ACC112 (cell line): ENCODE data around the gene DHRS7B.

Experiments
- H2AFZ ChIP-seq: fragments of 200-600 bp; sonication (generic); one replicate; pipeline ENCODE4 v1.6.0; 2017; ENCODE audit warnings: antibody characterized with exemption, low read length; ENCODE audit not compliant: unreplicated experiment
- H3K27ac ChIP-seq: fragments of 200-600 bp; sonication (generic); 2 replicates; pipeline ENCODE4 v1.5.1; 2014; ENCODE audit warnings: low read depth, mild to moderate bottlenecking, antibody characterized with exemption, low read length, moderate library complexity
- H3K27me3 ChIP-seq: fragments of 200-600 bp; sonication (generic); 2 replicates; pipeline ENCODE4 v1.6.1; 2014; ENCODE audit warnings: mild to moderate bottlenecking, antibody characterized with exemption, low read length, moderate library complexity, mixed read lengths; ENCODE audit not compliant: insufficient read depth
- H3K36me3 ChIP-seq: fragments of 200-600 bp; sonication (generic); 2 replicates; pipeline ENCODE4 v1.6.1; 2016; ENCODE audit warnings: mild to moderate bottlenecking, antibody characterized with exemption, low read length, moderate library complexity, mixed read lengths; ENCODE audit not compliant: insufficient read depth
- H3K4me1 ChIP-seq: fragments of 200-600 bp; sonication (generic); one replicate; pipeline ENCODE4 v1.6.1; 2016; ENCODE audit warnings: low read length, mixed read lengths; ENCODE audit not compliant: insufficient read depth, unreplicated experiment, control insufficient read depth
- H3K4me3 ChIP-seq: fragments of 200-600 bp; sonication (generic); 2 replicates; pipeline ENCODE4 v1.5.1; 2014; ENCODE audit warnings: mild to moderate bottlenecking, low read depth, low read length
- H3K79me2 ChIP-seq: fragments of 200-600 bp; sonication (generic); one replicate; pipeline ENCODE4 v1.6.0; 2016; ENCODE audit warnings: low read length; ENCODE audit not compliant: control insufficient read depth, unreplicated experiment, insufficient read depth

DHRS7B gene

GRCh38 chr17:21233581-21234347 is 107.0 kb downstream of the DHRS7B start:
- Histone ChIP-seq H3K36me3 (no peaks in the 10 kb centered on the region), H3K27ac (no peak overlapping the region), H3K4me1 (peaks cover 3% of the 10 kb centered on the region), H2AFZ (no peak overlapping the region), H3K27me3 (no peaks in the 10 kb centered on the region), H3K79me2 (no peaks in the 10 kb centered on the region), H3K4me3 (no peak overlapping the region)

DNA sequence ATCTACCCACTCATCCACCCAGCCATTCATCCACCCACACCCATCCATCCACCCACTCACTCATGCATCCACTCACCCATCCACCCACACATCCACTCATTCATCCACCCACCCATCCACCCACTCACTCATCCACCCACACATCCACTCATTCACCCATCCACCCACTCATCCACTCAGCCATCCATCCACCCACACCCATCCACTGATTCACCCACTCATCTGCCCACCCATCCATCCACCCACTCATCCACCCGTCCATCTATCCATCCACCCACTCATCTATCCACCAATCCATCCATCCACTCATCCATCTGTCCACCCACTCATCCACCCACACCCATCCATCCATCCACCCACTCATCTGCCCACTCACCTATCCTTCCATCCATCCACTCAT is 109.2 kb downstream of the DHRS7B start:
- Histone ChIP-seq H3K27me3 (no peaks in the 10 kb centered on the region), H3K4me3 (no peak overlapping the region), H3K4me1 (peaks cover 3% of the 10 kb centered on the region), H2AFZ (no peak overlapping the region), H3K36me3 (no peaks in the 10 kb centered on the region), H3K79me2 (no peaks in the 10 kb centered on the region), H3K27ac (no peak overlapping the region)

DNA sequence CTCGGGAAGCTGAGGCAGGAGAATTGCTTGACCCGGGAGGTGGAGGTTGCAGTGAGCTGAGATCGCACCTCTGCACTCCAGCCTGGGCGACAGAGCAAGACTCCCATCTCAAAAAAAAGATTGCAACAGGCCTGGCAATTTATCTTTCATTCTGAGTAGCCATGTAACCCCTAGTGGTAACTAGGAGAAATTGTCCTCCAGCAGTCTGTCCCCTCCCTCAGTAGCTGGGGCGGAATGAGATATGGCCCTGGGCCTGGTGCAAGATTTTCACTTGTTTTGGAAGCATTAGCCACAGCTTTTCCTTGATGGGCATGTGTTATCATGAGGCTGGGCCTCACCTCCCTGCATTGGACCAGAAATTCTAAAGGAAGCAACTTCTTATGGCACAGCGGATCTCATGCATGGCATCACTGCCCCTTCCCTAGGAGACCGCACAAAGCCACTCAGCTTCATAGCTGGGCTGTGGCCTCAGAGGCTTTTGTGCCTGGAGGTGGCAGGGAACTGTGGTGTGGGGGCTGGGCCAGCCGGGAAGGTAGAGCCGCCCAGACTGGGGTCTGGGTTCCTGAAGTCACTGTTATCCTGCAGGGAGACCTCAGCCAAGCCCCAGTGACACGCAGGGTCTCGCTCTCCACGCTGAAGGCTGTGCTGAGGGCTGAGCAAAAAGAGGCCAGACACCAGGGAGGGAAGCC is 113.1 kb downstream of the DHRS7B start:
- H3K36me3 ChIP-seq, result no peaks in the 10 kb centered on the region
- no peak overlapping the region for H3K4me3 ChIP-seq
- H3K27ac ChIP-seq, result no peak overlapping the region
- H3K79me2 ChIP-seq, result no peaks in the 10 kb centered on the region
- peaks cover 4% of the 10 kb centered on the region for H3K4me1 ChIP-seq
- no peaks in the 10 kb centered on the region for H3K27me3 ChIP-seq
- H2AFZ ChIP-seq, result no peak overlapping the region

GRCh38 chr17:21240369-21241055 is 113.7 kb downstream of the DHRS7B start:
- H3K27me3 ChIP-seq, result no peaks in the 10 kb centered on the region
- H3K36me3 ChIP-seq, result no peaks in the 10 kb centered on the region
- H3K79me2 ChIP-seq, result no peaks in the 10 kb centered on the region
- no peak overlapping the region for H2AFZ ChIP-seq
- H3K4me3 ChIP-seq, result no peak overlapping the region
- peaks cover 4% of the 10 kb centered on the region for H3K4me1 ChIP-seq
- no peak overlapping the region for H3K27ac ChIP-seq
